NCI-H1436 treated with DMSO at 0.1 percent for 48 hours (cell line): ENCODE measurements around the gene PABPC5.

Experiments used
- DNase-seq: peaks from one replicate; lab custom pipeline; 2025; lab: John Stamatoyannopoulos, UW

The PABPC5 gene

GRCh38 chrX:91434351-91435168 is at the start of gene PABPC5:
TSS of gene PABPC5 (plus strand) at chrX:91434839. CDS start at chrX:91435578, 739 bp downstream.
- DNase-seq, result no peak

GRCh38 chrX:91389026-91389425 is 45.6 kb upstream of the PABPC5 start:
- DNase-seq, result no peak

DNA sequence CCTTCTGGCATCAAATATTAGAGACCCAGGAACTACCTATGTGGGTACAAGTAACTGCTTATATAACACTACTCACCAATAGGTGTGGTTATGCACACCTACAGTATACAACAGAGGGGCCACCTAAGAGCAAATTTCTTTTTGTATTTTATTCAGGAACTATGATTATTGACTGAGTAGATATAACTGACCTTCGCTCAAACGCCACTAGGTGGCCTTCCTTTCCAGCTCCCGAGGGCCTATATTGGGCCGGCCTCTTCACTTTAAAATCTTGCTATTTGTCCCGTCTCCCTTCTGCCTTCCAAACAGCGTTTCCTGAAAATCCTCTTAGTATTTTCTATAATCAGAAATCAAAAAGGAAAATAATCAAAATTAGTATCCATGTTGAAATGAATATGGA is 19.9 kb upstream of the PABPC5 start:
- no peak for DNase-seq

DNA sequence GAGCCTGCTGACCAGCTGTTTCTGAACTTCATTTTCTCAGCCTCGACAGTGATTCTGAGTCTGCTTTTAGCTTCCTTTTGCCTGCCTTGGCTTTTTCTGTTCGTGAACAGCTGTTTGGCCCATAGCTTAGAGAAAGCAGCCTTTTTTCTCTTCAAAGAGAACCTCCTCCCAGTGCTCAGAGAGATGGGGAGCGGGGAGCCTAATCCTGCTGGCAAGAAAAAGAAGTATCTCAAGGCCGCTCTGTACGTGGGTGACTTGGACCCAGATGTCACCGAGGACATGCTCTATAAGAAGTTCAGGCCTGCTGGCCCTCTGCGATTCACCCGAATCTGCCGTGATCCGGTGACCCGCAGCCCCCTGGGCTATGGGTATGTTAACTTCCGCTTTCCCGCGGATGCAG is 756 bp downstream of the PABPC5 start:
- no peak for DNase-seq
